AG20443 (cell line): ENCODE measurements around the gene LSM12.

Source experiments
- DNase-seq: peaks from one replicate; pipeline ENCODE4 v3.0.0; 2012; ENCODE audit warnings: low spot score, mixed read lengths

The LSM12 gene

GRCh38 chr17:43986225-43986981 lies 80.1 kb downstream of the LSM12 start:
- DNase-seq = no peak

- no peak for DNase-seq
Measured at GRCh38 chr17:43984521-43984920, 82.0 kb downstream of the LSM12 start.
